ENCODE measurements around the gene WNK4.
"Not testable (repeated sequence)": the region's sequence is repeated elsewhere in the genome, so short reads cannot be mapped to it uniquely, and the experiment has no call there.

Gene WNK4

DNA sequence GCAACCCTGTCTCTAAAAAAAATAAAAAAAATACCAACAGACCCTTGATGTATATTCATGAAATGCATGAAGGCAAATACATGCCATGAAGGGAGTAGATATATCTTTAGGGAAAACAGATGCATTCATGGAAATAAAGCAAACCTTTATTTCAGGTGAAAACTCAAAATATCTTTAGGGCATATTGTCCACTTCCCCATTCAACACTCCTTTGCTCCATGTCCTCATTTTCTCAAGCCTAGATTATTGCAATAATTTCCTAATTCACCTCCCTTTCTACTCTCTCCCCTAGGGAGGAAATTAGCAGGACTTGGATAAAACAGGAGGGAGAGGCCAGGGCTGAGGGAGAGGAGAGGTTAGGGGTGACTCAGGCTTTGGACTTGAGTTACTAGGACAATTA, 12.9 kb upstream of the WNK4 start:
- no peak overlapping the region for H3K4me3 ChIP-seq (ENCODE audit: low read depth, low read length)
- H3K27ac ChIP-seq: no peak overlapping the region
- TF ChIP-seq, protein P1, sequence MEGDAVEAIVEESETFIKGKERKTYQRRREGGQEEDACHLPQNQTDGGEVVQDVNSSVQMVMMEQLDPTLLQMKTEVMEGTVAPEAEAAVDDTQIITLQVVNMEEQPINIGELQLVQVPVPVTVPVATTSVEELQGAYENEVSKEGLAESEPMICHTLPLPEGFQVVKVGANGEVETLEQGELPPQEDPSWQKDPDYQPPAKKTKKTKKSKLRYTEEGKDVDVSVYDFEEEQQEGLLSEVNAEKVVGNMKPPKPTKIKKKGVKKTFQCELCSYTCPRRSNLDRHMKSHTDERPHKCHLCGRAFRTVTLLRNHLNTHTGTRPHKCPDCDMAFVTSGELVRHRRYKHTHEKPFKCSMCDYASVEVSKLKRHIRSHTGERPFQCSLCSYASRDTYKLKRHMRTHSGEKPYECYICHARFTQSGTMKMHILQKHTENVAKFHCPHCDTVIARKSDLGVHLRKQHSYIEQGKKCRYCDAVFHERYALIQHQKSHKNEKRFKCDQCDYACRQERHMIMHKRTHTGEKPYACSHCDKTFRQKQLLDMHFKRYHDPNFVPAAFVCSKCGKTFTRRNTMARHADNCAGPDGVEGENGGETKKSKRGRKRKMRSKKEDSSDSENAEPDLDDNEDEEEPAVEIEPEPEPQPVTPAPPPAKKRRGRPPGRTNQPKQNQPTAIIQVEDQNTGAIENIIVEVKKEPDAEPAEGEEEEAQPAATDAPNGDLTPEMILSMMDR (IDR thresholded peaks at IDR 0.05; ENCODE audit: low read depth, low read length): no peak
- no peak for DNase-seq
- H3K36me3 ChIP-seq: no peaks in the 10 kb centered on the region
- H3K9me3 ChIP-seq (ENCODE audit: severe bottlenecking): no peaks in the 10 kb centered on the region
- H3K27me3 ChIP-seq (ENCODE audit: insufficient read depth, low read depth, severe bottlenecking): no peaks in the 10 kb centered on the region

DNA sequence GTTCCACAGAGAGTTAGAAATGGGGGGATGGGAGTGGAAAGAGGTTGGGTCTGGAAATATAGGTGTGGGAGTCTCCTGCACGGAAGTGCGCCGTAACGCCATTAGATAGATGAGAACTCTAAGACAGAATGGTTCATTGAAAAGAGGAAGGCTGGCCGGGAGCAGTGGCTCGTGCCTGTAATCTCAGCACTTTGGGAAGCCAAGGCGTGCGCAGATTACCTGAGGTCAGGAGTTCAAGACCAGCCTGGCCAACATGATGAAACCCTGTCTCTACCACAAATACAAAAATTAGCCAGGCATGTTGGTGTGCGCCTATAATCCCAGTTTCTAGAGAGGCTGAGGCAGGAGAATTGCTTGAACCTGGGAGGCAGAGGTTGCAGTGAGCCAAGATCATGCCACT, 12.4 kb upstream of the WNK4 start:
- not testable (repeated sequence) for H3K27me3 ChIP-seq (ENCODE audit: insufficient read depth, low read depth, severe bottlenecking); H3K27ac ChIP-seq; H3K9me3 ChIP-seq (ENCODE audit: severe bottlenecking); H3K36me3 ChIP-seq; DNase-seq; H3K4me3 ChIP-seq (ENCODE audit: low read depth, low read length)

DNA sequence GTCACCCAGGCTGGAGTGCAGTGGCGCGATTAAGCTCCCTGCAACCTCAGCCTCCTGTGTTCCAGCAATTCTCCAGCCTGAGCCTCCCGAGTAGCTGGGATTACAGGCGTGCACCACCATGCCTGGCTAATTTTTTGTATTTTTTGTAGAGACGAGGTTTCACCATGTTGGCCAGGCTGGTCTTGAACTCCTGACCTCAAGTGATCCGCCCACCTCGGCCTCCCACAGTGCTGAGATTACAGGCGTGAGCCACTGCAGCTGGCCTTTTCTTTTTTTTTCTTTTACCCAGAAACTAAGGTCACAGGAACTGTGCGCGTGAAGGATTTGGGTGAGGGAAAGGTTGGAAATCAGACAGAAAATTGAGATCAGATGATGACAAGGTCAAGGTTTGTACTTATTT, 10.4 kb upstream of the WNK4 start:
- not testable (repeated sequence) for DNase-seq; H3K27ac ChIP-seq; H3K36me3 ChIP-seq; H3K4me3 ChIP-seq (ENCODE audit: low read depth, low read length); H3K27me3 ChIP-seq (ENCODE audit: insufficient read depth, low read depth, severe bottlenecking); H3K9me3 ChIP-seq (ENCODE audit: severe bottlenecking)

DNA sequence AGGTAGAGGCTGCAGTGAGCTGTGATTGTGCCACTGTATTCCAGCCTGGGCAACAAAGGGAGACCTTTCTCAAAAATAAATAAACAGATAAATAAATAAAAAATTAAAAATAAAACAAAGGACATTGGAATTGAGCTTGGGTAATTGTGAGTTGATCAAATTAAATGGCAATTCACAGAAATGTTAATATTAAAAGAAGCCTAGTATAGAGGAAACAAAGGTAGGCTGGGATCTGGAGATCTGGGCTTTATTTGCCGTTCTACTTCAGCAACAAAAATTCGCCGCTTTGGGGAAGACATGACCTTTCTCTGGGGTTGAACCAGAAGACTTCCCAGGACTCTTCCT, 7.5 kb upstream of the WNK4 start:
- no peak for DNase-seq
- peak overlapping the region; percentile 77 for H3K27ac ChIP-seq

DNA sequence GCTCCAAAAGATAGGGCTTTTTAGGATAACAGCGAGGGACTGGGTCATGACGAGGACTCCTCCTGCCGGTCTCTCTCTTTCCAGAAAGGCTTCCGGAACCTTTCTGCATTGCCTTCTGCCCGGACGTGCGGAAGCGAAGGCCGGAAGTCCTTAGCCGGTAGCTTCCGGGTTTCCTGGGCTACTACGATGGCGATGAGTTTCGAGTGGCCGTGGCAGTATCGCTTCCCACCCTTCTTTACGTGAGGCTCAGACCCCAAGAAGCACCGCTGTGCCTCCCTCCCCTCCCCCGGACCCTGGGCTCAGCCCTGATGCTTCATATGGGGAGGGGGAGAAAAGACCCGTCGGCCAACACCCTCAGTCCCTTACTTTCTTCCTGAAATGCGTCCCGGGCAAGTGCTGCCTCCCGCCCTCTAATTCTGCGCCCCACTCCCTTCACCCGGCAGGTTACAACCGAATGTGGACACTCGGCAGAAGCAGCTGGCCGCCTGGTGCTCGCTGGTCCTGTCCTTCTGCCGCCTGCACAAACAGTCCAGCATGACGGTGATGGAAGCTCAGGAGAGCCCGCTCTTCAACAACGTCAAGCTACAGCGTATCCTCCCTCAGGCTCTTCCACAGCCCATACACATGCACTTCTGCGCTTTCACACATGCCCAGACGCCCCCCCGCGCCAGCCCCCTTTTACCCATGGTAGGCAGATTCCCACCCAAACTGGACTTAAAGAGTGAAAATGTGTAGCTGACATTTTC, 6.9 kb upstream of the WNK4 start, which contains the start of gene VPS25:
TSS of gene VPS25 (plus strand) at position 160 of the 746 bp plus-strand sequence. CDS start at position 187, 27 bp downstream.
- Histone ChIP-seq H3K36me3 (peaks cover 35% of the 10 kb centered on the region), H3K27ac (peak within 1 kb of the TSS; percentile 77), H3K27me3 (ENCODE audit: insufficient read depth, low read depth, severe bottlenecking) (no peaks in the 10 kb centered on the region), H3K9me3 (ENCODE audit: severe bottlenecking) (no peaks in the 10 kb centered on the region), H3K4me3 (ENCODE audit: low read depth, low read length) (peak within 1 kb of the TSS; percentile 91)
- TF ChIP-seq, protein P1 (IDR thresholded peaks at IDR 0.05; ENCODE audit: low read depth, low read length): peak; percentile 30; the same call in 1 of the 2 replicates
- DNase-seq: peak; percentile 87

More for the DNA sequence above, 7.5 kb upstream of the WNK4 start:
- H3K27me3 ChIP-seq (ENCODE audit: insufficient read depth, low read depth, severe bottlenecking): no peaks in the 10 kb centered on the region
- H3K4me3 ChIP-seq (ENCODE audit: low read depth, low read length): peak overlapping the region; percentile 91
- H3K36me3 ChIP-seq: peaks cover 31% of the 10 kb centered on the region
- no peaks in the 10 kb centered on the region for H3K9me3 ChIP-seq (ENCODE audit: severe bottlenecking)
- TF ChIP-seq, protein P1 (IDR thresholded peaks at IDR 0.05; ENCODE audit: low read depth, low read length): no peak

DNA sequence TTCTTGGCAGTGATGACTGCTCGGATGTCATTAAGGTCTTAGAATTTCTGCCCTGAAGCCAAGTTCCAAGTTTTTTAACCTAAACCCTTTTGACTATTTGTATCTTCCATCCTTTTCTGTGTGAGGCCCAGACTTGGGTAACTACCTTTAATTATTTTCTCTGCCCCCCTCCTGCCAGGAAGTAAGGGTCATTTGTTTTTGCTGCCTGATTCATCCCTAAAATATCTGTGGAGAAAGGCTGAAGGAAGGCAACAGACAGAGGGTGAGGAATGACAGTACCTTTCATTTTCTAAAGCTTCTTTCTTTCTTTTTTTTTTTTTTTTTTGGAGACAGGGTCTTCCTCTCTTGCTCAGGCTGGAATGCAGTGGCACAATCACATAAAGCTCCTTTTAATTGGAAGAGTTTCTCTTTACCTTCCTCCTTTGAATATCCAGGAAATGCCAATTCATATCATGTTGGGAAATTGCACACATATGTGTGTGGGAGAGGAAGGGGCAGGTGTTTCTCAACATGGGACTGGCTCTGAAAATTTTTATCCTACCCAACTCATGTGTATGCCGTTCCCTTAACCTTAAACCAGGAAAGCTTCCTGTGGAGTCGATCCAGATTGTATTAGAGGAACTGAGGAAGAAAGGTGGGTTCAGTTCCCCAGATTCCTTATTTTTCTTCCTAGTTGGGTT, 6.2 kb upstream of the WNK4 start:
- Histone ChIP-seq H3K4me3 (ENCODE audit: low read depth, low read length) (peak overlapping the region; percentile 91), H3K36me3 (peaks cover 42% of the 10 kb centered on the region), H3K9me3 (ENCODE audit: severe bottlenecking) (no peaks in the 10 kb centered on the region), H3K27ac (peak overlapping the region; percentile 77), H3K27me3 (ENCODE audit: insufficient read depth, low read depth, severe bottlenecking) (no peaks in the 10 kb centered on the region)
- TF ChIP-seq, protein P1 (IDR thresholded peaks at IDR 0.05; ENCODE audit: low read depth, low read length): no peak
- no peak for DNase-seq
